CD4-positive, alpha-beta T cell treated with Interleukin-6 at 100 ng/mL for 8 hours (primary cell): ENCODE measurements around the gene SLC1A3.

Experiments
- DNase-seq: peaks from one replicate; pipeline ENCODE4 v3.0.0-alpha.2; 2020; ENCODE audit warnings: mixed read lengths, low spot score

SLC1A3 gene

GRCh38 chr5:36599986-36600779 is 6.2 kb upstream of the SLC1A3 start:
- no peak for DNase-seq

GRCh38 chr5:36600917-36601527 is 5.4 kb upstream of the SLC1A3 start:
- DNase-seq, result no peak

GRCh38 chr5:36602704-36603321 is 3.6 kb upstream of the SLC1A3 start:
- DNase-seq, result no peak

GRCh38 chr5:36605241-36605640 is 1.2 kb upstream of the SLC1A3 start:
- DNase-seq, result no peak

- no peak for DNase-seq
These were observed 374 bp upstream of the SLC1A3 start for GRCh38 chr5:36606036-36606427.

- DNase-seq, result no peak
These were observed 737 bp downstream of the SLC1A3 start for GRCh38 chr5:36607114-36607571.

GRCh38 chr5:36607838-36608783 is 1.7 kb downstream of the SLC1A3 start:
- no peak for DNase-seq

GRCh38 chr5:36610621-36611020 is 4.2 kb downstream of the SLC1A3 start:
- no peak for DNase-seq

GRCh38 chr5:36611520-36612274 is 5.3 kb downstream of the SLC1A3 start:
- no peak for DNase-seq

- DNase-seq, result no peak
These were observed 6.8 kb downstream of the SLC1A3 start for GRCh38 chr5:36613241-36613640.

- no peak for DNase-seq
These were observed 7.6 kb downstream of the SLC1A3 start for GRCh38 chr5:36613771-36614656.

GRCh38 chr5:36614657-36615308 is 8.4 kb downstream of the SLC1A3 start:
- DNase-seq, result no peak

GRCh38 chr5:36619012-36619635 is 12.7 kb downstream of the SLC1A3 start:
- DNase-seq, result no peak

GRCh38 chr5:36621985-36622384 is 15.6 kb downstream of the SLC1A3 start:
- DNase-seq, result no peak

GRCh38 chr5:36623832-36624231 is 17.4 kb downstream of the SLC1A3 start:
- DNase-seq, result no peak

- no peak for DNase-seq
These were observed 17.9 kb downstream of the SLC1A3 start for GRCh38 chr5:36624277-36624676.

GRCh38 chr5:36628695-36629094 is 22.3 kb downstream of the SLC1A3 start:
- DNase-seq, result no peak

GRCh38 chr5:36629729-36630128 is 23.3 kb downstream of the SLC1A3 start:
- DNase-seq, result no peak
